SU-DHL-6 (cell line): ENCODE data around the gene TICRR.
"Not testable (repeated sequence)": the region's sequence is repeated elsewhere in the genome, so short reads cannot be mapped to it uniquely, and the experiment has no call there.

Experiments used
- H2AFZ ChIP-seq: fragments of 200-600 bp; sonication (generic); 2 replicates; pipeline ENCODE4 v1.6.1; 2014; ENCODE audit warnings: low read depth, mild to moderate bottlenecking, moderate library complexity, mixed read lengths, antibody characterized with exemption, low read length; ENCODE audit not compliant: severe bottlenecking
- H3F3A ChIP-seq: fragments of 200-600 bp; shearing (Covaris generic); 2 replicates; pipeline ENCODE4 v1.6.0; 2016; ENCODE audit warnings: antibody characterized with exemption, mild to moderate bottlenecking; ENCODE audit not compliant: insufficient read depth
- H3K27ac ChIP-seq: fragments of 200-600 bp; sonication (generic); 2 replicates; pipeline ENCODE4 v1.5.1; 2016; ENCODE audit warnings: low read depth, mild to moderate bottlenecking, low read length, moderate library complexity, mixed read lengths
- H3K27me3 ChIP-seq: fragments of 200-600 bp; sonication (generic), shearing (Covaris generic); 2 replicates; pipeline ENCODE4 v1.6.0; 2014; ENCODE audit warnings: mild to moderate bottlenecking, low read length
- H3K36me3 ChIP-seq: fragments of 200-600 bp; sonication (generic); 2 replicates; pipeline ENCODE4 v1.6.1; 2014; ENCODE audit warnings: mild to moderate bottlenecking, low read length, mixed read lengths
- H3K4me2 ChIP-seq: fragments of 300-600, 200-600 bp; shearing (Covaris generic), sonication (generic); 2 replicates; pipeline ENCODE4 v1.6.0; 2014; ENCODE audit warnings: low read length, low read depth, mild to moderate bottlenecking; ENCODE audit not compliant: poor library complexity, severe bottlenecking
- H3K4me3 ChIP-seq: fragments of 200-600 bp; sonication (generic); 2 replicates; pipeline ENCODE4 v1.5.1; 2014; ENCODE audit warnings: antibody characterized with exemption, low read length, mild to moderate bottlenecking, mixed read lengths; ENCODE audit not compliant: insufficient read depth, poor library complexity, severe bottlenecking
- H3K79me2 ChIP-seq: fragments of 200-600 bp; sonication (generic); 2 replicates; pipeline ENCODE4 v1.6.1; 2014; ENCODE audit warnings: mild to moderate bottlenecking, low read length, moderate library complexity; ENCODE audit not compliant: insufficient read depth
- H3K9ac ChIP-seq: fragments of 200-600 bp; sonication (generic); 2 replicates; pipeline ENCODE4 v1.7.0; 2014; ENCODE audit warnings: mild to moderate bottlenecking, low read length
- H3K9me2 ChIP-seq: fragments of 200-600 bp; sonication (generic); replicated peaks from 2 replicates; pipeline ENCODE4 v1.6.1; 2014; ENCODE audit warnings: low read length; ENCODE audit not compliant: insufficient read depth
- H3K9me3 ChIP-seq: fragments of 200-600 bp; sonication (generic); 2 replicates; pipeline ENCODE4 v1.6.1; 2014; ENCODE audit warnings: low read length, mixed read lengths; ENCODE audit not compliant: insufficient read depth
- H4K20me1 ChIP-seq: fragments of 200-600 bp; sonication (generic); 2 replicates; pipeline ENCODE4 v1.6.1; 2014; ENCODE audit warnings: low read depth, mild to moderate bottlenecking, antibody characterized with exemption, low read length, moderate library complexity, mixed read lengths
- EZH2phosphoT487 ChIP-seq: fragments of 200-600 bp; sonication (generic), shearing (Covaris generic); conservative IDR thresholded peaks from 2 replicates; pipeline ENCODE4 v1.6.1; 2018; ENCODE audit warnings: mild to moderate bottlenecking, antibody characterized with exemption, low read length, moderate library complexity, mixed read lengths
- TF ChIP-seq, protein P1 (sequence below): fragments of 200-600 bp; sonication (generic); IDR thresholded peaks from one replicate; pipeline ENCODE4 v1.5.1; 2017; ENCODE audit warnings: antibody characterized with exemption, mild to moderate bottlenecking, low read length, moderate library complexity; ENCODE audit not compliant: insufficient read depth, poor library complexity, severe bottlenecking

TICRR gene

DNA sequence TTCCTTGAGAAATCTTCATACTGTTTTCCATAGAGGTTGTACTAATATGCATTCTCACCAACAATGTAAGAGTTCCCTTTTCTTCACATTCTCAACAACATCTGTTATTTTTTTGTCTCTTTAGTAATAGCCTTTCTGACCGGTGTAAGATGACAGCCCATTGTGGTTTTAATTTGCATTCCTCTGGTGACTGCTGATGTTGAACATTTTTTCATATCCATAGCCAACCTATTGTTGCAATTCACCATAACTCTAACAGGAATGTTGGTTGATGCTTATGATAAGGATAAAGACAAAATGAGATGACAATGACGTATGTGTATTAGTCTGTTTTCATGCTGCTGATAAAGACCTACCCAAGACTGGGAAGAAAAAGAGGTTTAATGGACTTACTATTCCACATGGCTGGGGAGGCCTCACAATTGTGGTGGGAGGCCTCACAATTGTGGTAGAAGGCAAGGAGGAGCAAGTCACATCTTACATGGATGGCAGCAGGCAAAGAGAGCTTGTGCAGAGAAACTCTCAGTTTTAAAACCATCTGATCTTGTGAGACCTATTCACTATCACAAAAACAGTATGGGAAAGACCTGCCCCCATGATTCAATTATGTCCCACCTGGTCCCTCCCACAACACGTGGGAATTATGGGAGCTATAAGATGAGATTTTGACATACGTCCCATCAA lies 41.3 kb upstream of the TICRR start:
- Histone ChIP-seq H3K9me3 (peaks cover 10% of the 10 kb centered on the region; the same call in 1 of the 2 replicates), H3K27me3 (no peaks in the 10 kb centered on the region), H3K4me2 (no peak overlapping the region), H3K9ac (no peak overlapping the region), H3K9me2 (no peaks in the 10 kb centered on the region), H3K79me2 (no peaks in the 10 kb centered on the region), H3K4me3 (no peak overlapping the region), H4K20me1 (no peaks in the 10 kb centered on the region), H3K27ac (no peak overlapping the region), H3K36me3 (no peaks in the 10 kb centered on the region), H2AFZ (no peak overlapping the region), H3F3A (no peaks in the 10 kb centered on the region)
- TF ChIP-seq, protein P1, sequence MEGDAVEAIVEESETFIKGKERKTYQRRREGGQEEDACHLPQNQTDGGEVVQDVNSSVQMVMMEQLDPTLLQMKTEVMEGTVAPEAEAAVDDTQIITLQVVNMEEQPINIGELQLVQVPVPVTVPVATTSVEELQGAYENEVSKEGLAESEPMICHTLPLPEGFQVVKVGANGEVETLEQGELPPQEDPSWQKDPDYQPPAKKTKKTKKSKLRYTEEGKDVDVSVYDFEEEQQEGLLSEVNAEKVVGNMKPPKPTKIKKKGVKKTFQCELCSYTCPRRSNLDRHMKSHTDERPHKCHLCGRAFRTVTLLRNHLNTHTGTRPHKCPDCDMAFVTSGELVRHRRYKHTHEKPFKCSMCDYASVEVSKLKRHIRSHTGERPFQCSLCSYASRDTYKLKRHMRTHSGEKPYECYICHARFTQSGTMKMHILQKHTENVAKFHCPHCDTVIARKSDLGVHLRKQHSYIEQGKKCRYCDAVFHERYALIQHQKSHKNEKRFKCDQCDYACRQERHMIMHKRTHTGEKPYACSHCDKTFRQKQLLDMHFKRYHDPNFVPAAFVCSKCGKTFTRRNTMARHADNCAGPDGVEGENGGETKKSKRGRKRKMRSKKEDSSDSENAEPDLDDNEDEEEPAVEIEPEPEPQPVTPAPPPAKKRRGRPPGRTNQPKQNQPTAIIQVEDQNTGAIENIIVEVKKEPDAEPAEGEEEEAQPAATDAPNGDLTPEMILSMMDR, result no peak
- TF ChIP-seq EZH2phosphoT487, result no peak

DNA sequence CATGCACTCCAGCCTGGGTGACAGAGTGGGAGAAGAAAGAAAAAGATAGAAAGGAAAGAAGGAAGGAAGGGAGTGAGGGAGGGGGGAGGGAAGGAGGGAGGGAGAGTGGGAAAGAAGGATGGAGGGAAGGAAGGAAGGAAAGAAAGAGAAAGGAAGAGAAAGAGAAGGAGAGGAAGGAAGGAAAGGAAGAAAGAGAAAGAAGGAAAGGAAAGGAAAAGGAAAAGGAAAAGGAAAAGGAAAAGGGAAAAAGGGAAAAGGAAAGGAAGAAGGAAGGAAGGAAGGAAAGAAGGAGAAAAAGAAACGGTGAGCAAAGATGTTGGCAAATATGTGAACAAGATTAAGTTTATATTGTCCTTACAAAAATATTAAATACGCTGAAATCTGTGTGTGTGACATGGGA lies 36.2 kb upstream of the TICRR start:
- H3K79me2 ChIP-seq, result no peaks in the 10 kb centered on the region
- no peak for TF ChIP-seq EZH2phosphoT487
- H3K36me3 ChIP-seq, result no peaks in the 10 kb centered on the region
- H3K4me2 ChIP-seq, result no peak overlapping the region
- H3K9me2 ChIP-seq, result no peaks in the 10 kb centered on the region
- no peaks in the 10 kb centered on the region for H3F3A ChIP-seq
- no peaks in the 10 kb centered on the region for H4K20me1 ChIP-seq
- H3K9me3 ChIP-seq, result peaks cover 10% of the 10 kb centered on the region; the same call in 1 of the 2 replicates
- no peak overlapping the region for H3K4me3 ChIP-seq
- H2AFZ ChIP-seq, result no peak overlapping the region
- no peak overlapping the region for H3K9ac ChIP-seq
- H3K27me3 ChIP-seq, result no peaks in the 10 kb centered on the region
- H3K27ac ChIP-seq, result no peak overlapping the region

DNA sequence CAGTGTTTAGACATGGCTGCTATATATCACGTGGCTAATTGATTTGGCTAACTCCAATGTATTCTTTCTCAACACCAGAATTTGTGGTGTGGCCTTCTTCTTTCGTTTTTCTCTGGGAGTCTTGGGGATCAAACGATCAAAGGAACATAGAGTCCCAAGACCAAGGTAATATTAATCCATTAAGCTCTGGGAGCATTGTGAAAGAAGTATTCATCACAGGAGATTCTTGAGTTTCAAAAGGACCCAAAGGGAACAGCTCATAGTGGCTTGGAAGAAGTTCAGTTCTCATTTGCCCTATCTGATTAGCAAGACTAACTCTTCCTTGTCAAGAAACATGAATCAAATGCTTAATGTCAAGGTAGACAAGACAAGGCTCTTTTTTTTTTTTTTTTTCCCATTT lies 32.9 kb upstream of the TICRR start:
- Histone ChIP-seq H3K27ac (no peak overlapping the region), H4K20me1 (no peaks in the 10 kb centered on the region), H3K4me2 (no peak overlapping the region), H3K9me2 (no peaks in the 10 kb centered on the region), H3K9ac (no peak overlapping the region), H3K4me3 (no peak overlapping the region), H3F3A (no peaks in the 10 kb centered on the region), H3K9me3 (peaks cover 9% of the 10 kb centered on the region; the same call in 1 of the 2 replicates), H3K36me3 (no peaks in the 10 kb centered on the region), H3K79me2 (no peaks in the 10 kb centered on the region), H2AFZ (no peak overlapping the region), H3K27me3 (no peaks in the 10 kb centered on the region)
- TF ChIP-seq, protein P1, result no peak
- no peak for TF ChIP-seq EZH2phosphoT487

DNA sequence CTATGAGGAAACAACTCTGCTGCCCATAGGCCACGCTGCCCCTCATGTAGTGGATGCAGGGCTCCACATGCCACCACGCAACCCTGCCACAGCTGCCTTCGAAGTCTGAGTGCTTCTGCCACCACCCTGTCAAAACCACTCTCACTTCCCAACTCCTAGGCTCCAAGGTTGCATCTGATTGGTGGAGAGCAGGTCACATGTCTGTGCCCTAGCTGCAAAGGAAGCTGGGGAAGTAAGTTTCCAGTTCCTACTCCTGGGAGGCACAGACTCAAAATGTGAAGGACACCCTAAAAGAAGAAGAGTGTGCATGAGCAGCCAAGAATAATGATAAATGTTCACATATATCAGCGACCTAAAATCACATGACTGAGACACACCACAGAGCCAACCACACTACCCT lies 31.9 kb upstream of the TICRR start:
- Histone ChIP-seq H3K9ac (no peak overlapping the region), H3K9me3 (no peaks in the 10 kb centered on the region), H4K20me1 (no peaks in the 10 kb centered on the region), H3K9me2 (no peaks in the 10 kb centered on the region), H3K36me3 (no peaks in the 10 kb centered on the region), H2AFZ (no peak overlapping the region), H3K79me2 (no peaks in the 10 kb centered on the region), H3K27ac (no peak overlapping the region), H3K4me2 (no peak overlapping the region), H3K4me3 (no peak overlapping the region), H3F3A (no peaks in the 10 kb centered on the region), H3K27me3 (no peaks in the 10 kb centered on the region)
- TF ChIP-seq EZH2phosphoT487, result no peak
- TF ChIP-seq, protein P1, result no peak

DNA sequence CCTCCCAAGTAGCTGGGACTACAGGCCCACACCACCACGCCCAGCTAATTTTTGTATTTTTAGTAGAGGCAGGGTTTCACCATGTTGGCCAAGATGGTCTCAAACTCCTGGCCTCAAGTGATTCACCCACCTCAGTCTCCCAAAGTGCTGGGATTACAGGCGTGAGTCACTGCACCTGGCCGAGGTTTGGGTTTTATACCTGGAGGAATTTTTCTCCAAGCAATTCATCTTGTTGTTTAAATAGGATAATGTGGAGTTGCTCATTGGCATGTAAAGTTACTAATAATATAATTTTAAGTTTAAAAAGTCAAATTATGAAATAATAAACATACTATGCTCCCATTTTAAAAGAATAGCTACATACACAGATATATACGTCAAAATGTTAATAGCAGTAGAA lies 26.1 kb upstream of the TICRR start:
- H3K9me2 ChIP-seq, H3K27ac ChIP-seq, H3K36me3 ChIP-seq, H3F3A ChIP-seq, H3K79me2 ChIP-seq, H3K27me3 ChIP-seq, H3K4me2 ChIP-seq, H2AFZ ChIP-seq, H3K9ac ChIP-seq, H3K9me3 ChIP-seq, H3K4me3 ChIP-seq, H4K20me1 ChIP-seq: not testable (repeated sequence)
